H1 (cell line): ENCODE results near the gene MITF. TPM values are rescaled to one million over a fixed set of nuclear protein-coding genes. Genes with fewer than 3 reads are reported as not detected.

Experiments
- CTCF ChIA-PET: fragments of 300-600 bp; sonication (Branson Sonifier 250); formaldehyde crosslinking; loops from one replicate; lab custom pipeline; 2021; ENCODE audit not compliant: partially characterized antibody; lab: Charles Lee
- POLR2A ChIA-PET: fragments of 300-600 bp; sonication (Branson Sonifier 250); formaldehyde crosslinking; loops from one replicate; lab custom pipeline; 2021; ENCODE audit warnings: inconsistent platforms; ENCODE audit not compliant: partially characterized antibody; lab: Charles Lee
- DNase-seq, 2 experiments: peaks; one replicate each; pipeline versions ENCODE4 v3.0.0 to v3.0.0-alpha.2; 2010 to 2022; ENCODE audit warnings: low spot score in 2 of 2, low read depth in 1 of 2, mixed read lengths in 1 of 2
- FAIRE-seq: peaks from 2 replicates; lab custom pipeline; 2011; peaks lifted over from hg19 to GRCh38; lab: Jason Lieb, UNC
- H2AFZ ChIP-seq: 2 replicates; pipeline ENCODE4 v1.8.1; 2012; ENCODE audit warnings: low read length, inconsistent platforms
- H2AK5ac ChIP-seq: 2 replicates; pipeline ENCODE4 v1.6.1; 2013; ENCODE audit warnings: low read depth, low read length
- H2BK120ac ChIP-seq: replicated peaks from 2 replicates; pipeline ENCODE3; 2013; ENCODE audit warnings: low read depth, low read length, inconsistent platforms
- H2BK12ac ChIP-seq: 2 replicates; pipeline ENCODE4 v1.6.1; 2013; ENCODE audit warnings: low read depth, low read length
- H2BK15ac ChIP-seq: 2 replicates; pipeline ENCODE4 v1.6.1; 2013; ENCODE audit warnings: low read length
- H2BK20ac ChIP-seq: 2 replicates; pipeline ENCODE4 v1.6.1; 2013; ENCODE audit warnings: low read length
- H2BK5ac ChIP-seq: 2 replicates; pipeline ENCODE4 v1.6.1; 2013; ENCODE audit warnings: low read depth, low read length
- H3K14ac ChIP-seq: 2 replicates; pipeline ENCODE4 v1.6.1; 2013; ENCODE audit warnings: inconsistent platforms; ENCODE audit not compliant: insufficient read length
- H3K18ac ChIP-seq: 2 replicates; pipeline ENCODE4 v1.6.1; 2013; ENCODE audit warnings: low read length; ENCODE audit errors: extremely low read depth
- H3K23ac ChIP-seq: 2 replicates; pipeline ENCODE4 v1.6.1; 2013; ENCODE audit warnings: inconsistent platforms; ENCODE audit not compliant: insufficient read length
- H3K23me2 ChIP-seq: 2 replicates; pipeline ENCODE4 v1.6.1; 2013; ENCODE audit warnings: low read depth, low read length
- H3K27ac ChIP-seq: 2 replicates; pipeline ENCODE4 v1.6.1; 2011; ENCODE audit warnings: low read depth, low read length, inconsistent platforms
- H3K27me3 ChIP-seq, 4 experiments: replicated peaks in 1 of 4; 1 replicate in 1 of 4; 2 replicates in 3 of 4; pipeline versions ENCODE4 v1.6.1 to v1.8.1; 2011 to 2013; ENCODE audit warnings: low read length in 3 of 4, mild to moderate bottlenecking in 3 of 4, inconsistent platforms in 2 of 4, mixed read lengths in 2 of 4, moderate library complexity in 1 of 4; ENCODE audit not compliant: control insufficient read depth in 3 of 4, insufficient read depth in 3 of 4; ENCODE audit errors: extremely low read depth in 1 of 4
- H3K36me3 ChIP-seq, 4 experiments: 2 replicates each; pipeline versions ENCODE4 v1.6.1 to v1.8.1; 2011 to 2013; ENCODE audit warnings: mild to moderate bottlenecking in 4 of 4, low read length in 3 of 4, moderate library complexity in 2 of 4, control low read depth in 1 of 4, inconsistent platforms in 1 of 4; ENCODE audit not compliant: insufficient read depth in 4 of 4, control insufficient read depth in 2 of 4
- H3K4ac ChIP-seq: replicated peaks from 2 replicates; pipeline ENCODE3; 2013; ENCODE audit warnings: low read length, low read depth, mixed read lengths, inconsistent platforms; ENCODE audit not compliant: insufficient read length
- H3K4me1 ChIP-seq, 4 experiments: replicated peaks in 1 of 4; 1 replicate in 1 of 4; 2 replicates in 3 of 4; pipeline versions ENCODE4 v1.6.1 to v1.8.1; 2011 to 2013; ENCODE audit warnings: low read length in 3 of 4, inconsistent platforms in 2 of 4, mixed read lengths in 1 of 4; ENCODE audit not compliant: insufficient read depth in 4 of 4, control insufficient read depth in 3 of 4
- H3K4me2 ChIP-seq, 2 experiments: 2 replicates each; pipeline versions ENCODE4 v1.6.1 to v1.8.1; 2011 to 2013; ENCODE audit warnings: low read depth in 2 of 2, low read length in 2 of 2, control low read depth in 1 of 2, inconsistent platforms in 1 of 2, mild to moderate bottlenecking in 1 of 2; ENCODE audit not compliant: insufficient read depth in 1 of 2
- H3K4me3 ChIP-seq, 4 experiments: fragments of 200-600, 300-600 bp in 1 of 4; sonication (generic), shearing (Covaris generic), sonication (Bioruptor Twin) in 1 of 4; 2 replicates each; pipeline versions ENCODE4 v1.5.1 to v1.8.1; 2011 to 2016; ENCODE audit warnings: low read length in 4 of 4, low read depth in 3 of 4, control low read depth in 2 of 4, inconsistent platforms in 2 of 4, mild to moderate bottlenecking in 2 of 4, mixed read lengths in 1 of 4, moderate library complexity in 1 of 4; ENCODE audit not compliant: insufficient read depth in 2 of 4; ENCODE audit errors: extremely low read depth in 1 of 4
- H3K56ac ChIP-seq: replicated peaks from 2 replicates; pipeline ENCODE3; 2013; ENCODE audit warnings: low read depth, mild to moderate bottlenecking, mixed read lengths, low read length, inconsistent platforms; ENCODE audit not compliant: insufficient read length
- H3K79me1 ChIP-seq: 2 replicates; pipeline ENCODE4 v1.6.1; 2013; ENCODE audit warnings: low read depth, low read length, control low read depth
- H3K79me2 ChIP-seq, 2 experiments: 2 replicates each; pipeline versions ENCODE4 v1.6.1 to v1.8.1; 2012 to 2013; ENCODE audit warnings: low read length in 2 of 2, mild to moderate bottlenecking in 2 of 2, inconsistent platforms in 1 of 2; ENCODE audit not compliant: insufficient read depth in 2 of 2, control insufficient read depth in 1 of 2
- H3K9ac ChIP-seq, 4 experiments: replicated peaks in 1 of 4; 1 replicate in 1 of 4; 2 replicates in 3 of 4; pipeline versions ENCODE4 v1.6.1 to v1.8.1; 2011 to 2013; ENCODE audit warnings: low read depth in 3 of 4, low read length in 3 of 4, control low read depth in 2 of 4, mild to moderate bottlenecking in 2 of 4, moderate library complexity in 2 of 4, inconsistent platforms in 1 of 4; ENCODE audit errors: extremely low read depth in 1 of 4
- H3K9me3 ChIP-seq, 2 experiments: 2 replicates each; pipeline versions ENCODE4 v1.6.1 to v1.8.1; 2012 to 2013; ENCODE audit warnings: mild to moderate bottlenecking in 2 of 2, moderate library complexity in 2 of 2, control low read depth in 1 of 2, inconsistent platforms in 1 of 2, low read depth in 1 of 2, low read length in 1 of 2, mixed read lengths in 1 of 2; ENCODE audit not compliant: insufficient read depth in 2 of 2
- H4K20me1 ChIP-seq, 2 experiments: replicated peaks in 1 of 2; 2 replicates each; pipeline versions ENCODE3 to v1.8.1; 2011 to 2013; ENCODE audit warnings: inconsistent platforms in 2 of 2, low read length in 2 of 2, mild to moderate bottlenecking in 1 of 2; ENCODE audit not compliant: insufficient read depth in 2 of 2, control insufficient read depth in 1 of 2
- H4K5ac ChIP-seq: 2 replicates; pipeline ENCODE4 v1.6.1; 2013; ENCODE audit warnings: low read length, low read depth, mixed read lengths, inconsistent platforms; ENCODE audit not compliant: insufficient read length
- H4K8ac ChIP-seq: 2 replicates; pipeline ENCODE4 v1.8.0; 2013; ENCODE audit warnings: mild to moderate bottlenecking, moderate library complexity, low read length, inconsistent platforms; ENCODE audit not compliant: insufficient read depth; ENCODE audit errors: extremely low read depth
- H4K91ac ChIP-seq: replicated peaks from 2 replicates; pipeline ENCODE3; 2013; ENCODE audit warnings: low read length, mixed read lengths, inconsistent platforms; ENCODE audit not compliant: insufficient read length
- ASH2L ChIP-seq: fragments of 200-600, 300-600 bp; sonication (generic); IDR thresholded peaks from one replicate; pipeline ENCODE4 v1.7.1; 2017; ENCODE audit warnings: low read length
- BRCA1 ChIP-seq: IDR thresholded peaks from 2 replicates; pipeline ENCODE4 v1.6.1; 2012; ENCODE audit warnings: low read depth, low read length, improper control_type of control experiment
- CTBP2 ChIP-seq: IDR thresholded peaks from 2 replicates; pipeline ENCODE4 v1.7.0; 2011; ENCODE audit warnings: borderline replicate concordance, mild to moderate bottlenecking, moderate library complexity, mixed read lengths, low read length; ENCODE audit not compliant: insufficient read depth, insufficient read length
- GTF2F1 ChIP-seq: IDR thresholded peaks from 2 replicates; pipeline ENCODE4 v1.6.1; 2012; ENCODE audit warnings: low read depth, low read length, improper control_type of control experiment, borderline replicate concordance
- KDM5A ChIP-seq: fragments of 200-600 bp; IDR thresholded peaks from 2 replicates; pipeline ENCODE4 v1.7.1; 2012; ENCODE audit warnings: mild to moderate bottlenecking, low read length, inconsistent platforms, mixed read lengths
- NANOG ChIP-seq: IDR thresholded peaks from 2 replicates; pipeline ENCODE4 v1.6.1; 2011; ENCODE audit warnings: low read length, low read depth, mild to moderate bottlenecking, inconsistent platforms; ENCODE audit not compliant: insufficient read depth, poor library complexity, severe bottlenecking
- RFX5 ChIP-seq: IDR thresholded peaks from 2 replicates; pipeline ENCODE4 v1.6.1; 2011; ENCODE audit warnings: low read depth, low read length, improper control_type of control experiment, borderline replicate concordance
- RNF2 ChIP-seq: fragments of 200-900, 300-1000 bp; sonication (generic); IDR thresholded peaks from 2 replicates; pipeline ENCODE4 v1.7.1; 2016; ENCODE audit warnings: borderline replicate concordance, low read depth, mild to moderate bottlenecking, antibody characterized with exemption, low read length; ENCODE audit not compliant: poor library complexity, severe bottlenecking; ENCODE audit errors: missing control alignments
- SP2 ChIP-seq: IDR thresholded peaks from 2 replicates; pipeline ENCODE4 v1.6.1; 2012; ENCODE audit warnings: mild to moderate bottlenecking, low read length, inconsistent platforms
- SUZ12 ChIP-seq: fragments of 200-600 bp; sonication (generic); IDR thresholded peaks from 2 replicates; pipeline ENCODE4 v1.6.1; 2012; ENCODE audit warnings: mild to moderate bottlenecking, inconsistent platforms, low read length, moderate library complexity, mixed read lengths
- WGBS, 2 experiments: shearing (Covaris generic) in 1 of 2; methylation state at CpG; one replicate each; pipeline versions ENCODE4 v1.1.6 to v1.1.7; 2013 to 2015; ENCODE audit warnings: low lambda C conversion rate in 2 of 2, mixed read lengths in 2 of 2, inconsistent platforms in 1 of 2, low coverage in 1 of 2, missing lambda C conversion rate in 1 of 2; ENCODE audit not compliant: insufficient replicate concordance in 2 of 2, insufficient coverage in 1 of 2, insufficient read length in 1 of 2; ENCODE audit errors: extremely low coverage in 1 of 2, missing lambda C conversion rate in 1 of 2; 5-methylcytosine and 5-hydroxymethylcytosine counted together
- polyA plus RNA-seq, 7 experiments: library from polyadenylated mRNA; depleted of rRNA in 3 of 7; stranded (reverse) in 5 of 7; unstranded in 2 of 7; fragments of >200 nt in 5 of 7; fragments of 200-250 nt in 2 of 7; gene quantifications; 1 replicate in 5 of 7; 2 replicates in 1 of 7; 4 replicates in 1 of 7; pipeline versions ENCODE4 v1.2.1 to v1.2.3, GENCODE V29; 2011 to 2013; ENCODE audit warnings: missing spikeins in 2 of 7, mixed read lengths in 2 of 7
- total RNA-seq: library from RNA; stranded (reverse); fragmentation: NEBNext Ultra II Directional; extraction: Animal tissue kit (Norgen Biotek cat#: 25700); gene quantifications from 2 replicates; pipeline ENCODE4 v1.2.1, GENCODE V29; 2021
- TF ChIP-seq, protein P1 (sequence below): IDR thresholded peaks from 2 replicates; pipeline ENCODE4 v1.6.1; 2012; ENCODE audit warnings: inconsistent platforms

MITF gene
- total and polyA plus RNA-seq, 2 of the 8 experiments (the other 6 are each of a cell fraction or from before 2014, with no cell fraction given), result 0.53 to 1.4 TPM

DNA sequence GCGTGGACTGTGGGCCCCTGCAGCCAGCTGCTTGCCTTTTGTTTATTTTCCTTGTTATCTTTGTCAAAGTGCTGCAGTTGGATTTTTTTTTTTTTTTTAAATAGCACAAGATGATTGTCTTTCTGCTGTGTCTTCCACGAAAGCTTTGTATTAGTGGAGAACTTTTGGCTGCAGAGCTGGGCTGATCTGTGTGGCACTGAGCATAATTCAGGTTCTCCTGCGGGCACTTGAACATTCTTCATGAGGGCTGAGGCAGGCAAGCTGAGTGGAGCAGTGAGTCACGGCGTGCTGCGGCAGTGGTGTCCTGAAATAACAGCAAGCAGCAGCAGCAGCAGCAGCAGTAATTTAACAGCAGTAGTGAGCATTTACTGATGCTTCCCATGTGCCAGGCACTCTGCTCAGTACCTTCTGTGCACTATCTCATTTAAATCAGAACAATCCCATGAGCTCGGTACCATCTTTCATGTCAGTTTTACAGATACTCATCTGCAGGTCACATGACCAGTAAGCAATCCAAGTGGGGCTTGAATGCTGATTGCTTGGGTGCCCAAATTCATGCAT, 45.8 kb downstream of the MITF start:
- DNase-seq (no peak), FAIRE-seq (no peak)
- no peaks in the 10 kb centered on the region for H3K9me3 ChIP-seq
- TF ChIP-seq SP2, result no peak
- TF ChIP-seq SUZ12, result no peak
- TF ChIP-seq, protein P1, sequence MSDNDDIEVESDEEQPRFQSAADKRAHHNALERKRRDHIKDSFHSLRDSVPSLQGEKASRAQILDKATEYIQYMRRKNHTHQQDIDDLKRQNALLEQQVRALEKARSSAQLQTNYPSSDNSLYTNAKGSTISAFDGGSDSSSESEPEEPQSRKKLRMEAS, result no peak
- TF ChIP-seq RNF2, result no peak
- TF ChIP-seq ASH2L, result no peak
- no peak for TF ChIP-seq BRCA1
- no peak for TF ChIP-seq NANOG
- no peak for TF ChIP-seq GTF2F1
- TF ChIP-seq CTBP2, result no peak
- no peak for TF ChIP-seq RFX5
- TF ChIP-seq KDM5A, result no peak
- POLR2A ChIA-PET, result no interaction called here
- H3K4me1 ChIP-seq, result no peaks in the 10 kb centered on the region
- no peaks in the 10 kb centered on the region for H3K23me2 ChIP-seq
- H3K4me2 ChIP-seq, result no peak overlapping the region
- H3K4ac ChIP-seq, result no peak overlapping the region
- no peaks in the 10 kb centered on the region for H3K79me2 ChIP-seq
- no peaks in the 10 kb centered on the region for H4K20me1 ChIP-seq
- H2BK12ac ChIP-seq, result no peak overlapping the region
- no peak overlapping the region for H3K27ac ChIP-seq
- H4K5ac ChIP-seq, result no peak overlapping the region
- no peak overlapping the region for H2BK20ac ChIP-seq
- CTCF ChIA-PET, result interaction anchor here (0.6 to 1.0 kb wide), 3 partner anchors 14 to 1771 kb away, joined by 3 to 5 read pairs (median 3); no protein-coding TSS in a partner anchor
- no peak overlapping the region for H2BK15ac ChIP-seq
- H2BK120ac ChIP-seq, result no peak overlapping the region
- no peak overlapping the region for H3K23ac ChIP-seq
- no peaks in the 10 kb centered on the region for H3K79me1 ChIP-seq
- H2BK5ac ChIP-seq, result no peak overlapping the region
- no peak overlapping the region for H3K18ac ChIP-seq
- no peak overlapping the region for H3K4me3 ChIP-seq
- H3K9ac ChIP-seq, result no peak overlapping the region
- H2AFZ ChIP-seq, result peak overlapping the region; percentile 45; the same call in 1 of the 2 replicates
- no peak overlapping the region for H3K56ac ChIP-seq
- H4K8ac ChIP-seq, result 0 out of 2 replicates have a peak overlapping the region, but pooled peaks have one; percentile 38
- no peak overlapping the region for H3K14ac ChIP-seq
- H3K36me3 ChIP-seq, result no peaks in the 10 kb centered on the region
- H3K27me3 ChIP-seq, result no peaks in the 10 kb centered on the region
- WGBS, 2 experiments, result 77% methylated on average over 7 of the region's 7 CpGs; no CpG with 5 or more reads in 1 of the 2 experiments
- no peak overlapping the region for H4K91ac ChIP-seq
- H2AK5ac ChIP-seq, result no peak overlapping the region
